GM06990 (cell line): ENCODE data around the gene IQSEC3.

Experiments
- DNase-seq: peaks from one replicate; pipeline ENCODE4 v3.0.0-alpha.2; 2011; ENCODE audit not compliant: insufficient read length; ENCODE audit errors: extremely low read depth
- H3K27me3 ChIP-seq: replicated peaks from 2 replicates; pipeline ENCODE4 v1.6.0; 2011; ENCODE audit warnings: low read length; ENCODE audit not compliant: control insufficient read depth, insufficient read depth
- H3K36me3 ChIP-seq: 2 replicates; pipeline ENCODE4 v1.5.1; 2011; ENCODE audit warnings: low read length; ENCODE audit not compliant: control insufficient read depth, insufficient read depth
- H3K4me3 ChIP-seq: replicated peaks from 2 replicates; pipeline ENCODE4 v1.5.1; 2011; ENCODE audit warnings: low read depth, mild to moderate bottlenecking, control low read depth, low read length
- CTCF ChIP-seq: IDR thresholded peaks from 2 replicates; pipeline ENCODE4 v1.5.1; 2011; ENCODE audit warnings: low read length, control low read depth, mild to moderate bottlenecking, inconsistent platforms; ENCODE audit not compliant: insufficient read depth, poor library complexity, severe bottlenecking

Gene IQSEC3

GRCh38 chr12:96543-96942 is 30.0 kb downstream of the IQSEC3 start:
- TF ChIP-seq CTCF = no peak
- H3K27me3 ChIP-seq = peaks cover 1% of the 10 kb centered on the region; the same call in 1 of the 2 replicates
- H3K36me3 ChIP-seq = no peaks in the 10 kb centered on the region
- DNase-seq = no peak
- H3K4me3 ChIP-seq = no peak overlapping the region

- DNase-seq = no peak
- Histone ChIP-seq H3K27me3 (peaks cover 1% of the 10 kb centered on the region; the same call in 1 of the 2 replicates), H3K36me3 (no peaks in the 10 kb centered on the region), H3K4me3 (no peak overlapping the region)
- no peak for TF ChIP-seq CTCF
Observed at GRCh38 chr12:98924-99352, 32.4 kb downstream of the IQSEC3 start.

- no peak for DNase-seq
- Histone ChIP-seq H3K27me3 (peaks cover 1% of the 10 kb centered on the region; the same call in 1 of the 2 replicates), H3K4me3 (no peak overlapping the region), H3K36me3 (no peaks in the 10 kb centered on the region)
- TF ChIP-seq CTCF = no peak
Observed at GRCh38 chr12:99605-100004, 33.0 kb downstream of the IQSEC3 start.

- Histone ChIP-seq H3K4me3 (no peak overlapping the region), H3K27me3 (peaks cover 1% of the 10 kb centered on the region; the same call in 1 of the 2 replicates), H3K36me3 (no peaks in the 10 kb centered on the region)
- no peak for TF ChIP-seq CTCF
- DNase-seq = no peak
Observed at GRCh38 chr12:101969-102878, 35.7 kb downstream of the IQSEC3 start.

GRCh38 chr12:102879-103168 is 36.3 kb downstream of the IQSEC3 start:
- Histone ChIP-seq H3K36me3 (no peaks in the 10 kb centered on the region), H3K4me3 (no peak overlapping the region), H3K27me3 (peaks cover 1% of the 10 kb centered on the region; the same call in 1 of the 2 replicates)
- no peak for DNase-seq
- TF ChIP-seq CTCF = no peak
